ENCODE results near the gene ZNF804B.

DNA sequence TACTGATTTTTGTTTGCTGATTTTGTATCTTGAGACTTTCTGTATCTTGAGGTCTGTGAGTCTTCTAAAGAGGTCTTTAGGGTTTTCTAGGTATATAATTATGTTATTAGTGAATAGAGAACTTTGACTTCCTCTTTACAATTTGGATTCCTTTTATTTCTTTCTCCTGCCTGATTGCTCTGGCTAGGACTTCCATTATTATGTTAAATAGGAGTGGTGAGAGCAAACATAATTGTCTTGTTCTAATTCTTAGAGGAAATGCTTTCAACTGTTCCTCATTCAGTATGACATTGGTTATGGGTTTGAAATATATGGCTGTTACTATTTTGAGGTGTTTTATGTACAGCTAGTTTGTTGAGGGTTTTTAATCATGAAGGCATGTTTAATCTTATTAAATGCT is 344.1 kb downstream of the ZNF804B start:
- TF ChIP-seq, protein P1, sequence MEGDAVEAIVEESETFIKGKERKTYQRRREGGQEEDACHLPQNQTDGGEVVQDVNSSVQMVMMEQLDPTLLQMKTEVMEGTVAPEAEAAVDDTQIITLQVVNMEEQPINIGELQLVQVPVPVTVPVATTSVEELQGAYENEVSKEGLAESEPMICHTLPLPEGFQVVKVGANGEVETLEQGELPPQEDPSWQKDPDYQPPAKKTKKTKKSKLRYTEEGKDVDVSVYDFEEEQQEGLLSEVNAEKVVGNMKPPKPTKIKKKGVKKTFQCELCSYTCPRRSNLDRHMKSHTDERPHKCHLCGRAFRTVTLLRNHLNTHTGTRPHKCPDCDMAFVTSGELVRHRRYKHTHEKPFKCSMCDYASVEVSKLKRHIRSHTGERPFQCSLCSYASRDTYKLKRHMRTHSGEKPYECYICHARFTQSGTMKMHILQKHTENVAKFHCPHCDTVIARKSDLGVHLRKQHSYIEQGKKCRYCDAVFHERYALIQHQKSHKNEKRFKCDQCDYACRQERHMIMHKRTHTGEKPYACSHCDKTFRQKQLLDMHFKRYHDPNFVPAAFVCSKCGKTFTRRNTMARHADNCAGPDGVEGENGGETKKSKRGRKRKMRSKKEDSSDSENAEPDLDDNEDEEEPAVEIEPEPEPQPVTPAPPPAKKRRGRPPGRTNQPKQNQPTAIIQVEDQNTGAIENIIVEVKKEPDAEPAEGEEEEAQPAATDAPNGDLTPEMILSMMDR (conservative IDR thresholded peaks at IDR 0.05; ENCODE audit: low read depth, low read length) = no peak
- TF ChIP-seq EZH2 (IDR thresholded peaks at IDR 0.05; ENCODE audit: borderline replicate concordance, low read depth, low read length, poor library complexity, severe bottlenecking) = no peak
